D721Med (cell line): ENCODE data around the gene NECTIN3.

Source experiments
- DNase-seq: peaks from one replicate; pipeline ENCODE4 v3.0.0; 2011; ENCODE audit warnings: low spot score; ENCODE audit not compliant: insufficient read length
- FAIRE-seq: peaks from 2 replicates; lab custom pipeline; 2011; peaks lifted over from hg19 to GRCh38; lab: Jason Lieb, UNC
- CTCF ChIP-seq: IDR thresholded peaks from 2 replicates; pipeline ENCODE4 v1.5.1; 2012; ENCODE audit warnings: mild to moderate bottlenecking, control low read depth; ENCODE audit not compliant: insufficient read depth; ENCODE audit errors: missing control alignments

The NECTIN3 gene

GRCh38 chr3:111035902-111036301 is 35.7 kb upstream of the NECTIN3 start:
- FAIRE-seq (no peak), DNase-seq (no peak)
- no peak for TF ChIP-seq CTCF

GRCh38 chr3:111040959-111041358 is 30.7 kb upstream of the NECTIN3 start:
- FAIRE-seq, result no peak

GRCh38 chr3:111045564-111045963 is 26.1 kb upstream of the NECTIN3 start:
- DNase-seq (no peak), FAIRE-seq (no peak)
- TF ChIP-seq CTCF, result no peak

More at GRCh38 chr3:111040959-111041358, 30.7 kb upstream of the NECTIN3 start:
- DNase-seq, result no peak
- TF ChIP-seq CTCF, result no peak

- FAIRE-seq (no peak), DNase-seq (no peak)
- TF ChIP-seq CTCF, result no peak
These were observed 24.6 kb upstream of the NECTIN3 start for GRCh38 chr3:111047042-111047441.

- DNase-seq (no peak), FAIRE-seq (no peak)
- no peak for TF ChIP-seq CTCF
These were observed 23.7 kb upstream of the NECTIN3 start for GRCh38 chr3:111047812-111048435.

GRCh38 chr3:111051354-111051753 is 20.3 kb upstream of the NECTIN3 start:
- FAIRE-seq (no peak), DNase-seq (no peak)
- TF ChIP-seq CTCF, result no peak

- FAIRE-seq, result no peak
- no peak for DNase-seq
- no peak for TF ChIP-seq CTCF
These were observed 3.0 kb upstream of the NECTIN3 start for GRCh38 chr3:111068574-111068973.
